DMS153 (cell line): ENCODE measurements around the gene CPO.

Experiments
- DNase-seq: peaks from one replicate; lab custom pipeline; 2025; lab: John Stamatoyannopoulos, UW

Gene CPO

DNA sequence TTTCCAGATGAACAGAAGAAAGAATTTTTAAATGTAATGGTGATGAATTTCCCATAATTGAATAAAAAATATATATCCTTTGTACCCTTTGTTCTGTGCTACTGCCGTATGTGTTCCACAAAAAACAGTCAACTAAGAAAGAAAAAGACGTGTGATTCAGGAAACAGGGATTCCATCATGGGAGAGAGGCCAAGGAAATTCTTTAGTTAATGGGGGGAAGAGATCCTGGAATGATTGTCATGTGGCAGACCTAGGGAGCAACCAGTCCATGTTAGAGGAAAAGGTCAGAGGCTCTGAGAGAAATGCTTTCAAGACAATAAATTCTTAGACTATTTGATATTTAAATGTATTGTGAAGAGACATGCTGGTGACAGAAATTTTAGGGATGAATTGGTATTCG, 76.6 kb downstream of the CPO start:
- DNase-seq, result no peak
